GM23248 (cell line): ENCODE measurements around the gene SERPIND1. TPM values are rescaled to one million over a fixed set of nuclear protein-coding genes. Genes with fewer than 3 reads are reported as not detected.

Source experiments
- DNase-seq: peaks from one replicate; pipeline ENCODE4 v3.0.0-alpha.2; 2015
- H2AFZ ChIP-seq: fragments of 200-600 bp; sonication (generic); 2 replicates; pipeline ENCODE4 v1.6.1; 2016; ENCODE audit warnings: antibody characterized with exemption
- H3F3A ChIP-seq: fragments of 200-600 bp; sonication (generic); 2 replicates; pipeline ENCODE4 v1.6.1; 2016; ENCODE audit warnings: mild to moderate bottlenecking, antibody characterized with exemption, mixed run types; ENCODE audit not compliant: insufficient read depth
- H3K27ac ChIP-seq: fragments of 200-600 bp; sonication (generic); 2 replicates; pipeline ENCODE4 v1.5.1; 2016; ENCODE audit warnings: mild to moderate bottlenecking
- H3K27me3 ChIP-seq: fragments of 200-600 bp; sonication (generic); replicated peaks from 2 replicates; pipeline ENCODE4 v1.6.1; 2016; ENCODE audit warnings: mild to moderate bottlenecking; ENCODE audit not compliant: insufficient read depth
- H3K36me3 ChIP-seq: fragments of 200-600 bp; sonication (generic); 2 replicates; pipeline ENCODE4 v1.6.1; 2016; ENCODE audit warnings: low read depth, mild to moderate bottlenecking
- H3K4me1 ChIP-seq: fragments of 200-600 bp; sonication (generic); 2 replicates; pipeline ENCODE4 v1.6.1; 2016; ENCODE audit warnings: mild to moderate bottlenecking; ENCODE audit not compliant: insufficient read depth
- H3K4me2 ChIP-seq: fragments of 200-600 bp; sonication (generic); one replicate; pipeline ENCODE4 v1.6.1; 2016; ENCODE audit warnings: mild to moderate bottlenecking; ENCODE audit not compliant: unreplicated experiment
- H3K4me3 ChIP-seq: fragments of 200-600 bp; sonication (generic); 2 replicates; pipeline ENCODE4 v1.5.1; 2016; ENCODE audit warnings: mild to moderate bottlenecking
- H3K79me2 ChIP-seq: fragments of 200-600 bp; sonication (generic); 2 replicates; pipeline ENCODE4 v1.6.1; 2016; ENCODE audit warnings: mild to moderate bottlenecking; ENCODE audit not compliant: insufficient read depth
- H3K9ac ChIP-seq: fragments of 200-600 bp; sonication (generic); 2 replicates; pipeline ENCODE4 v1.6.1; 2016; ENCODE audit warnings: mild to moderate bottlenecking
- H3K9me2 ChIP-seq: fragments of 200-600 bp; sonication (generic); 2 replicates; pipeline ENCODE4 v1.6.1; 2016; ENCODE audit warnings: mixed run types, mild to moderate bottlenecking, moderate library complexity; ENCODE audit not compliant: insufficient read depth
- H3K9me3 ChIP-seq: fragments of 200-600 bp; sonication (generic); one replicate; pipeline ENCODE4 v1.6.1; 2017; ENCODE audit warnings: low read depth
- H4K20me1 ChIP-seq: fragments of 200-600 bp; sonication (generic); 2 replicates; pipeline ENCODE4 v1.6.0; 2016; ENCODE audit not compliant: insufficient read depth
- EZH2 ChIP-seq: fragments of 200-600 bp; sonication (generic); IDR thresholded peaks from 2 replicates; pipeline ENCODE4 v1.6.1; 2018; ENCODE audit warnings: antibody characterized with exemption, mild to moderate bottlenecking; ENCODE audit not compliant: insufficient read depth, poor library complexity, severe bottlenecking
- EZH2phosphoT487 ChIP-seq: fragments of 200-600 bp; sonication (generic); IDR thresholded peaks from 2 replicates; pipeline ENCODE4 v1.6.1; 2018; ENCODE audit warnings: antibody characterized with exemption, moderate library complexity, mild to moderate bottlenecking, low read depth; ENCODE audit not compliant: insufficient read depth
- WGBS, 2 experiments: methylation state at CpG; one replicate each; pipeline ENCODE4 v1.1.6; 2015 to 2017; ENCODE audit warnings: low lambda C conversion rate in 2 of 2, low coverage in 1 of 2; ENCODE audit errors: missing lambda C conversion rate in 2 of 2; 5-methylcytosine and 5-hydroxymethylcytosine counted together
- in situ Hi-C: fragments of 300-500 bp; cut with MboI; formaldehyde crosslinking; loops from 2 replicates; pipeline ENCODE4 v1.15.0; 2020
- polyA plus RNA-seq: library from polyadenylated mRNA; unstranded; fragments of >200 nt; fragmentation: Nextera tagmentation; extraction: Ambion mirVana; gene quantifications from 2 replicates; pipeline ENCODE4 v1.2.1, GENCODE V29; 2016
- total RNA-seq: library from RNA; depleted of rRNA; stranded (reverse); fragments of >200 nt; shearing (Covaris generic); gene quantifications from 2 replicates; pipeline ENCODE4 v1.2.3, GENCODE V29; 2014

SERPIND1 gene
- total and polyA plus RNA-seq, 2 experiments from 2014 or later: 0.26 TPM; not detected in 1

GRCh38 chr22:20785415-20785814, 11.5 kb downstream of the SERPIND1 start:
- no peaks in the 10 kb centered on the region for H3K27me3 ChIP-seq
- H3K9me3 ChIP-seq: no peaks in the 10 kb centered on the region
- no peak overlapping the region for H3K27ac ChIP-seq
- no peaks in the 10 kb centered on the region for H3K4me1 ChIP-seq
- H3K9me2 ChIP-seq: no peaks in the 10 kb centered on the region
- no peak overlapping the region for H2AFZ ChIP-seq
- H3K4me2 ChIP-seq: no peak overlapping the region
- no peak overlapping the region for H3K9ac ChIP-seq
- no peaks in the 10 kb centered on the region for H3K79me2 ChIP-seq
- 0 out of 2 replicates have a peak, but pooled peaks cover 9% of the 10 kb centered on the region for H3F3A ChIP-seq
- no peak overlapping the region for H3K4me3 ChIP-seq
- in situ Hi-C loops: no loop called here
- 86 to 90% methylated on average over 3 of the region's 3 CpGs for WGBS, 2 experiments
- H3K36me3 ChIP-seq: 0 out of 2 replicates have a peak, but pooled peaks cover 8% of the 10 kb centered on the region
- H4K20me1 ChIP-seq: no peaks in the 10 kb centered on the region
- no peak for DNase-seq
- TF ChIP-seq EZH2phosphoT487 (no peak), EZH2 (no peak)

DNA sequence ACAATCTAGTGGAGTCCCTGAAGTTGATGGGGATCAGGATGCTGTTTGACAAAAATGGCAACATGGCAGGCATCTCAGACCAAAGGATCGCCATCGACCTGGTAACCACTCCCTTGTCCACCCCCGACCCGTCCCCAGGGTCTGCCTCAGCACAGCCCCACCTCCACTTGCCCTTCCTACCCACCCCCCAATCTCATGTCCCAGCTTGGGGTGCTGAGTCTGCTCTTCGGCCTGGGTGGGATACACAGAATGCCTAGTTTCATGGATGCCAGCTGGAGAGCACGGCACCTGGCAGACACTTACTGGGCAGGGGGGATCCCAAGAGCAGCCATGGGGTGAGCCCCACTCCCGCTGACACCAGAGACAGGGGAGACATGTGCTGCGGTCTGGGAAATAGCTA, 12.1 kb downstream of the SERPIND1 start:
- no peaks in the 10 kb centered on the region for H3K9me3 ChIP-seq
- H3K79me2 ChIP-seq: no peaks in the 10 kb centered on the region
- in situ Hi-C loops: no loop called here
- no peaks in the 10 kb centered on the region for H4K20me1 ChIP-seq
- no peak for TF ChIP-seq EZH2
- H3K9me2 ChIP-seq: no peaks in the 10 kb centered on the region
- 0 out of 2 replicates have a peak, but pooled peaks cover 9% of the 10 kb centered on the region for H3F3A ChIP-seq
- no peak overlapping the region for H3K9ac ChIP-seq
- no peak overlapping the region for H3K27ac ChIP-seq
- WGBS, 2 experiments: 98 to 99% methylated on average over 7 to 8 of the region's 8 CpGs
- H3K4me2 ChIP-seq: no peak overlapping the region
- no peak overlapping the region for H2AFZ ChIP-seq
- no peaks in the 10 kb centered on the region for H3K4me1 ChIP-seq
- no peak overlapping the region for H3K4me3 ChIP-seq
- DNase-seq: no peak
- no peaks in the 10 kb centered on the region for H3K27me3 ChIP-seq
- 0 out of 2 replicates have a peak, but pooled peaks cover 8% of the 10 kb centered on the region for H3K36me3 ChIP-seq

GRCh38 chr22:20786536-20786979, 12.6 kb downstream of the SERPIND1 start:
- H3F3A ChIP-seq: 0 out of 2 replicates have a peak, but pooled peaks cover 9% of the 10 kb centered on the region
- no peaks in the 10 kb centered on the region for H3K9me2 ChIP-seq
- no peak overlapping the region for H3K9ac ChIP-seq
- H2AFZ ChIP-seq: no peak overlapping the region
- H3K27me3 ChIP-seq: no peaks in the 10 kb centered on the region
- TF ChIP-seq EZH2phosphoT487: no peak
- no peak for TF ChIP-seq EZH2
- H3K4me3 ChIP-seq: no peak overlapping the region
- H3K36me3 ChIP-seq: 0 out of 2 replicates have a peak, but pooled peaks cover 11% of the 10 kb centered on the region
- in situ Hi-C loops: no loop called here
- H3K79me2 ChIP-seq: no peaks in the 10 kb centered on the region
- DNase-seq: no peak
- H4K20me1 ChIP-seq: no peaks in the 10 kb centered on the region
- no peak overlapping the region for H3K4me2 ChIP-seq
- 90% methylated on average over 10 of the region's 10 CpGs for WGBS, 2 experiments
- H3K27ac ChIP-seq: no peak overlapping the region
- H3K4me1 ChIP-seq: no peaks in the 10 kb centered on the region
- H3K9me3 ChIP-seq: no peaks in the 10 kb centered on the region

GRCh38 chr22:20787223-20787622, 13.3 kb downstream of the SERPIND1 start:
- no peak overlapping the region for H2AFZ ChIP-seq
- H3K9me2 ChIP-seq: no peaks in the 10 kb centered on the region
- no peaks in the 10 kb centered on the region for H3K79me2 ChIP-seq
- no peak overlapping the region for H3K9ac ChIP-seq
- H3K4me2 ChIP-seq: no peak overlapping the region
- no peak overlapping the region for H3K27ac ChIP-seq
- H3K4me3 ChIP-seq: no peak overlapping the region
- no peaks in the 10 kb centered on the region for H3K4me1 ChIP-seq
- 0 out of 2 replicates have a peak, but pooled peaks cover 4% of the 10 kb centered on the region for H3F3A ChIP-seq
- WGBS, 2 experiments: 82 to 100% methylated on average over 4 of the region's 4 CpGs
- H3K9me3 ChIP-seq: no peaks in the 10 kb centered on the region
- 0 out of 2 replicates have a peak, but pooled peaks cover 11% of the 10 kb centered on the region for H3K36me3 ChIP-seq
- in situ Hi-C loops: no loop called here
- no peaks in the 10 kb centered on the region for H4K20me1 ChIP-seq
- no peak for DNase-seq
- H3K27me3 ChIP-seq: no peaks in the 10 kb centered on the region
- TF ChIP-seq EZH2 (no peak), EZH2phosphoT487 (no peak)
